Fibroblast of skin of scalp (primary cell): Measurements from ENCODE around the gene GMPS. TPM values are rescaled to one million over a fixed set of nuclear protein-coding genes. Genes with fewer than 3 reads are reported as not detected.
"Not testable (repeated sequence)": the region's sequence is repeated elsewhere in the genome, so short reads cannot be mapped to it uniquely, and the experiment has no call there.

Source experiments
- DNase-seq: peaks from one replicate; pipeline ENCODE4 v3.0.0-alpha.2; 2013
- polyA plus RNA-seq, 2 experiments: library from polyadenylated mRNA; unstranded; fragments of 120-200 nt; gene quantifications; one replicate each; pipeline ENCODE4 v1.2.1, GENCODE V29; 2013; ENCODE audit not compliant: insufficient read length in 2 of 2

GMPS gene
- 68.3 TPM for polyA plus RNA-seq (2013, experiment 1 of 2; ENCODE audit: insufficient read length)
- 72.9 TPM for polyA plus RNA-seq (2013, experiment 2 of 2; ENCODE audit: insufficient read length)

DNA sequence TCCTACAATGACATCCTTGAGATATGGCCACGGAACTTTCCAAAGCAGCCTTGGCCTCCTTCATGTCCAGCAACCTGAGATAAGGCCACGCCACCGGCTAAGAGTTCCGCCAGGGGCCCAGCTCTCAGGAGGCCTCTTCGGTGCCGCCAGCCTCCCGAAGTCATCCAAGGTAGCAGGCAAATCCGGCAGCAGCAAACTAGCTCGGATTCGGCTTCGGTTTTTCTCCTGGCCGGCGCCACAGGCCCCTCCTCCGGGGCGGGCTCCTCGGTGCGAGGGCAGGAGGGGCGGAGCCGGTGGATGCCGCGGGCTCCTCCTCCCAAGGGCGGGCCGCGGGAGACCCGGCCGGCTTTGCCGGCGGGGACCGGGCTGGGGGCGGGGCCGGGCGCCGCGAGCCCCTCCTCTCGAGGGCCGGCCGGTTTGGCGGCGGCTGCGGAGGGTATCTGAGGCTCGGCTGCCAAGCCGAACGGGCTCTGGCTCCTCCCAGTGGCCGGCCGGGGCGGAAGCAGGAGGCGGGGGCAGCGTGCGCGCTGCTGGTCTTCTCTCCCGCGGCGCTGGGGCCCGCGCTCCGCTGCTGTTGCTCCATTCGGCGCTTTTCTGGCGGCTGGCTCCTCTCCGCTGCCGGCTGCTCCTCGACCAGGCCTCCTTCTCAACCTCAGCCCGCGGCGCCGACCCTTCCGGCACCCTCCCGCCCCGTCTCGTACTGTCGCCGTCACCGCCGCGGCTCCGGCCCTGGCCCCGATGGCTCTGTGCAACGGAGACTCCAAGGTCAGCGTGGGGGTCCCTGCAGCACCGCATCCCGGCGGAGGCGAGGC lies at the start of gene GMPS:
GMPS (plus strand) TSS at position 518 of the 812 bp plus-strand sequence; CDS start at position 739, 221 bp downstream.
- peak; percentile 97 for DNase-seq

DNA sequence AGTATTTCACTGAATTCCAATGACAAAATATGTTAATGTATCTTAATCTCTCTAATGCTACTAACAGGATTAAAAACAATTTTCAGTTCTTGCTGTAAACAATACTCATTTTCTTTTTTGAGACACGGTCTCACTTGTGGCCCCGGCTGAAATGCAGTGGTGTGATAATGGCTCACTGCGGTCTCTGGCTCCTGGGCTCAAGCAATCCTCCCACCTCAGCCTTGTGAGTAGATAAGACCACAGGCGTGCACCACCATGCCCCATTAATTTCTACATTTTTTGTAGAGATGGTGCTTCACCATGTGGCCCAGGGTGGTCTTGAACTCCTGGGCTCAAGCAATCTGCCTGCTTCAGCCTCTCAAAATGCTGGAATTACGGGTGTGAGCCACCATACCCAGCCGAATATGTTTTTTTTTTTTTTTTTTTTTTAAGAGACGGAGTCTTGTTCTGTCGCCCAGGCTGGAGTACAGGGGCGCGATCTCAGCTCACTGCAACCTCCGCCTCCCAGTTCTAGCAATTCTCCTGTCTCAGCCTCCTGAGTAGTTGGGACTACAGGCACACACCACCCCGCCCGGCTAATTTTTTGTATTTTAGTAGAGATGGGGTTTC lies 41.9 kb upstream of the GMPS start:
- DNase-seq, result not testable (repeated sequence)

DNA sequence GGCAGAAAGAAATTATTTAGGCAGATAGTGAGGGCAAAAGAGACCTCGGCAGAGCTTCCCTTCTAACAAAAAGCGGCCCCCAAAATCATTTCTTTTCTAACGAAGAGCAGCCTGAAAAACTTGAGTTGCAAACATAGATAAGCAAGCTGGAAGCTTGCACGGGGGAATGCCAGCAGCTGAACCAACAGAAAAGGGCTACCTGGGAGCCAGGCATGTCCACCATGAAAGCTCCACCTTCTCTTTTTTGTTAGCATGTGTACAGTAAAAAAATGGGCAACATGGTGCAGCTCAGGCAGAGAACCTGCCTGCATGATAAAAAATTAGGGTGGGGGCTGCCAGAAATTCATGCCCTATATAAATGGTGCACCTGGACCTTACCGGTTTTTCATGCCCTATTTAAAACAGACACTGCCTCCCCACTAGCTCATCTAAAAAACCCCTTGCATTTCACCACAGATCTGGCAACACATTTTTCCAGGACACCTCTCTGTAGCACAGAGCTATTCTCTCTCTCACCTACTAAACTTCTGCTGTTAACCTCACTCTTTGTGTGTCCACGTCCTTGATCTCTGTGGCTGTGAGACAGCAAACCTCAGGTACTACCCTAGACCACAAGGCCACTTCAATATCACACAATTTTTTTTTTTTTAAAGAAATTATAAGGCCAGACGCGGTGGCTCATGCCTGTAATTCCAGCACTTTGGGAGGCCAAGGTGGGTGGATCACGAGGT lies 34.9 kb upstream of the GMPS start:
- no peak for DNase-seq

DNA sequence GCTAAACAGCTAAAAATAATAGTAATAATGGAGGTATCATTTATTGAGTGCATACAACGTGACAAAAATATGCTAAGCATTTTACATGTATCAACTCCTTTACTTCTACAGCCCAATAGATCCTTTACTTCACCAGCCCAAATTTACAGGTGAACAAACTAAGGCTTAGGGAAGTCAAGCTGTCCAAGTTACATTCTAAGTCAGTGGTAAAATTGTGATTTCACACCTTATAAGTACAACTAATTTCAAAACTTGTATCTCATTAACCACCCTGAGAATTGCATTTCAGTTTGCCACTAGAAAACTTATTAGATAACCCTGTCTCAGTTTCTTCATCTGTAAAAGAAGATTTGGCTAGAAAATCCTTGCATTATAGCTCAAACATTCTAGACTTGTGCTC lies 26.9 kb upstream of the GMPS start:
- DNase-seq, result no peak

DNA sequence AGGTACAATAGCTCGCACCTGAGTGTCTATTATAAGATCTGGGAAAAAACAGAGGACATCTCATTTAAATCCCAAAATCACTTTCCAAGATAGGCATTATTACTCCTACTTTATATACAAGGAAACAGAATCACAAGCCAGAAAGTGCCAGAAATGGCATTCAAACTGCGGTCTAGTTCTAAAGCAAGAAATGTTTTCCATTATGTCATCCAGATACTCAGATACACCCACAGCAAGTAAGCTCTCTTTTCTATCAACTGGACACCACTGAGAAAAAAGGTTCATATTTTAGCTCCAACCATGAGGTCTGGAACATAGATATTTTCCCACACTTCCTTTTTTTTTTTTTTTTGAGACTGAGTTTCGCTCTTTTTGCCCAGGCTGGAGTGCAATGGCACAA lies 24.3 kb upstream of the GMPS start:
- no peak for DNase-seq

DNA sequence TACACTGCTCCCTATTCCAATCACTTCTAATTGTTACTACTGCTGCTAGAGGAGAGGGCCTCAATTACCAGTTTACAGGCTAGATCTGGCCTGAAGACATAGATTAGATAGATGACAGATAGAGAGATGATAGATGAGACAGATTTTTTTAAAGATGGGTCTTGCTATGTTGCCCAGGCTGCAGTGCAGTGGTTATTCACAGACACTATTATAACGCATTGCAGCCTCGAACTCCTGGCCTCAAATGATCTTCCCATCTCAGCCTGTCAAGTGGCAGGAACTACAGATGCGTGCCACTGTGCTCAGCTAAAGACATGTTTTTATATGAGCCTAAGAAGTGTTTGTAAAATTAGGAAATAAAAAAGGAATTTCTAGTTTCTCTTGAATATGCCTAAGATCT lies 22.5 kb upstream of the GMPS start:
- no peak for DNase-seq

DNA sequence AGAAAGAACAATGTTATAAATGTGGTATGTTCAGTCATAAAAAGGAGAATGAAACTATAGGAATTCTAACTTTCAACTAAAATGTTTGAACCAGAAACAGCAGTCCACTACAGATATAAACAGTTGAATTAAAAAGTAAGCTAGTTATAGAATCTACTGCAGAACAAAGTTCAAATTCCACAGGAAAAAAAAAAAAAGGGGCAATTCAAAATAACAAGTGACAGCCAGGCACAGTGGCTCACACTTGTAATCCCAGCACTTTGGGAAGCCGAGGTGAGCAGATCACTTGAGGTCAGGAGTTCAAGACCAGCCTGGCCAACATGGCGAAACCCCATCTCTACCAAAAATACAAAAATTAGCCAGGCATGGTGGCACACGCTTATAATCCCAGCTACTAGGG lies 21.0 kb upstream of the GMPS start:
- not testable (repeated sequence) for DNase-seq

DNA sequence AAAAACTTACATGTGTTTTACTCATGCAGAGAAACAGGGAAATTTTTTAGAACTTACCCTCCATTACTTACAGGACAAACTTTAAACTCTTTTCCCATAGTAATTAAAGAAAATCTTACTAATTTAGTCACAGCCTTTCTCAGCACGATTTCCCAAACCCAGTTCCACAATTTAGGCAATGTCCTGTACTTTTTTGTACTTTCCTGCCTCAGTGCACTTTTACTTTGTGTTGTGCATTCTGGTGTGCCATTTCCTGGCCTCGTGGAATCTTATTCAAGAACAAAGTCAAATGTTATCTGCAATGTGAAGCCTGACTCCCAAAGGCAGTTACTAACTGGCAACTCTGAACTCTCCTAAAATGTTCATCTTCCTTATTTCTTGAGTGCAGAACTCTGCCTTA lies 18.1 kb upstream of the GMPS start:
- no peak for DNase-seq

DNA sequence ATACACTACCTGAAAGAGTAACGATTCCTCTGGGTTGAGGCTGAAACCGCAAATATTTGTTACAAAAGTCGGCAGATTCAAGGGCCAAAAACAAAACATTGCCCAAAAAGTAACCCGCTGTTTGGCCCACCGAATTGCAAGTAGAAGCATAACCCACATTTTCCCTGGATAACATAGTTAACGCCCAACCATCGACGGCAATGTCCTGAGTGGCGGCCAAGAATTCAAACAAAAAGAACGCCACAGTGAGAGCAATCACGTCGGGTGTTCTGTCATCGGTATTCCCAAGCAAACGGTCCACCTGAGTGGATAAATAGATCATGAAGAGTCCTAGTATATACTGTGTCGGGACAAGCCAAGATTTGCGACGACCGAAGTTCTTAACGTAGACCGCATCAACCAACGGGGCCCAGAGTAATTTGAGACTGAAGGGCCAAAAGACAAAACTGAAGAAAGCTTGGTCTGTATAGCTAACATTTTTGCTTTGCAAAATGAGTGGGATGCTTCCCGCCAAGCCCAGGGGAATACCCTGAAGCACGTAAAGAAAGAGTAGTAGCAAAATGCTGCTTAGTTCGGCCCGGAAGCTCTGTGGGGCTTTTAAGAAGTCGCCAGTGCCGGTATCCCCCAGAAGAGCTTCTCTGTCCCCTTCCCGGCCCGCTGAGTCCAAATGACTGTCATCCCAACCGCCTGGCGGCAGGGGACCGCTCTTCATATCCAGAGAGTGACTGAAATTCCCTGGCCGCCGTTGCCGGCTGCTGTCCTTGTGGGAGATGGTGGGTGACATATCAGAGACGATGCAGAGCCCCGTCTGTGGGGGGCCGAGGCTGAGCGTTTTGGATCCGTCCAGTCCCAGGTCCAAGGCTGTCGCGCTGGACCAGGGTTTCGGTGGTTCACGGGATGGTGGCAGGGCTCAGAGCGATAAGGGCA lies 17.0 kb upstream of the GMPS start:
- DNase-seq, result peak; percentile 11

DNA sequence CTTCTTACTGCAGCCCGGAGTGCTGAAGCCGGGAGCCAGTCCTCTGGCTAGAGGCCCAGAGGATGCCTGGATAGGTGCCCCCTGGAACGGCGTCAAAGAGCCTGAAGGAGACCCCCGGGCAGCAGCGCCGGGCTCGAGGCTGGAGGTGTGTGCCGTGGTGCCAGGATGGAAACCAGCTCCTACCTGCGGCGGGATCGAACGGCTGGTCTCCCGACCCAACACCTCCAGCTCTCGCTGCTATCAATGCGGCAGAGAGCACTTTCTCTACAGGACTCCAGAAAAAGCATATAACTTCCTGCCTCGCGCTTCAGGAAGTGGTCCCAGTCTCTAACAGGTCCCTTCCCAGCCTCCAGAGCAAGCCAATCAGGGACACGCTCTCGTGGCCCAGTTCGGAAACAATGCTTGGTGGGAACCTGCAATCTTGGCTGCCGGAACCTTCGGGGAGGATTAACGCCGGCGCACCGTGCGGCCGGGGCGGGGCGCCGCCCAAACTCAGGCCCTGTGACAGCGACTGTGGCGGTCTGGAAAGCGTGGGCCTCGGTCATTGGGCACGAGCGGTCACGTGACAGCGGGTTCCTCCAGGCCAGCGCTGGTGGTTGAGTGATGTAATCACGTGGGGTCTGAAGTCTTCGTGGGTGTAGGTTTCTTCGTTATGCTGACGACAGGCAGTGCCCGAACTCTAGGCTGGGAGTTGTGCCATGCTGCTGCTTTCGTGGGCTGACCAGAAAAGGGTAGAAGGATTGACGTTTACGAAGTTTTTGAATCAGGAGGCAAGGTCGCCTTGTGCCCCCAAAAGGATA lies 16.1 kb upstream of the GMPS start, which contains the start of gene SLC33A1:
SLC33A1 (minus strand) TSS at position 287 of the 800 bp plus-strand sequence. CDS start 430 bp downstream, outside the sequence.
- peak; percentile 100 for DNase-seq

DNA sequence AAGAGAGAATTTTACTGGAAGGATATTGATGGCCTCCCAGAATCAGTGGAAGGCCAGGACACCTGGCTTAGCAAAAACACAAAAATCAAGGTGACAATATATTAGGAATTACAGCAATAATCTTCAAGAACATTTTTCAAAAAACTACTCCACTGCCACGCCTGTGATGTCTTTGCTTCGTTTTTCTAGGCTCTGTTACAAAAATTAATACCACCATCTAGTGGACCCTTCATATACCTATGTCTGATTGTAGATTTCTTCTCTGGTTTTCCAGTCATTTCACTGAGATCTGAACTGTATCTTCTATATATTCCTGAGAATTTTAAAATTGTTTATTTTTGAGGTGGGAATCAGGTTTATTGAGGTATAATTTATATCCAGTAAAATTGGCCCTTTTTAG lies 10.6 kb upstream of the GMPS start:
- peak; percentile 15 for DNase-seq

DNA sequence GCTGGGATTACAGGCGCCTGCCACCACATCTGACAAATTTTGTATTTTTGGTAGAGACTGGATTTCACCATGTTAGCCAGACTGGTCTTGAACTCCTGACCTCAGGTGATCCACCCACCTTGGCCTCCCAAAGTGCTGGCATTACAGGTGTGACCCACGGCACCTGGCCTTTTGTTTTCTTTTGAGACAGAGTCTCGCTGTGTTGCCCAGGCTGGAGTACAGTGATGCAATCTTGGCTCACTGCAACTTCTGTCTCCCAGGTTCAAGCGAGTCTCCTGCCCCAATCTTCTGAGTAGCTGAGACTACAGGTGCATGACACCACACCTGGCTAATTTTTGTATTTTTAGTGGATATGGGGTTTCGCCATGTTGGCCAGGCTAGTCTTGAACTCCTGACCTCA lies 10.0 kb upstream of the GMPS start:
- not testable (repeated sequence) for DNase-seq

DNA sequence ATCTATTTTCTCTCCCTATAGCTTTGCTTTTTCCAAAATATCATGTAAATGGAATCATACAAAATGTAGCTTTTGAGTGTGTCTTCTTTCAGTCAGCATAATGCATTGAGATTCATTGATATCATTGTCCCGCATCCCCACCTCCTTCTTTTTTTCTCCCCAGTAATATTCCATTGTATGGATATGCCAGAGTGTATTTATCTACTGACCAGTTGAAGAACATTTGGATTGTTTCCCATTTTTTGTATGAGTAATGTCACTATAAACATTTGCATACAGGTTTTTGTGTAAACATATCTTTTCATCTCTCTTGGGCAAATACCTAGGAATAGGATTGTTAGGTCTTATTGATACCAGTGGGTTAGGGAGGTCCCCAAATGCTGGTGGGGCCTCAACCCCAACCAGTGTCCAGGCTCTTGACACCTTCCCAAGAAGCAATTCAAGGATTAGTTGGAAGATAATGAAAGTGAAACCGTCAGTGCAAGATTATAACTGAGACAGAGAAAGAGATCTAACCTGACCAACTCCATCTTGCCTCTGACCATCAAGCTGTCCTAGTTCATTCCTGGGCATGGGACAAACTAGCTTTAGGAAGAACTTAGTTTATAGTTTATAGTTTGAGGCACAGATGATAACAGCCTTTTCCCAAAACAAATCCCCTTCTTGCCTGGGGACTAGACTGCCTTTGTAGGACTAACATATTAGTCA lies 8.8 kb upstream of the GMPS start:
- DNase-seq, result no peak

DNA sequence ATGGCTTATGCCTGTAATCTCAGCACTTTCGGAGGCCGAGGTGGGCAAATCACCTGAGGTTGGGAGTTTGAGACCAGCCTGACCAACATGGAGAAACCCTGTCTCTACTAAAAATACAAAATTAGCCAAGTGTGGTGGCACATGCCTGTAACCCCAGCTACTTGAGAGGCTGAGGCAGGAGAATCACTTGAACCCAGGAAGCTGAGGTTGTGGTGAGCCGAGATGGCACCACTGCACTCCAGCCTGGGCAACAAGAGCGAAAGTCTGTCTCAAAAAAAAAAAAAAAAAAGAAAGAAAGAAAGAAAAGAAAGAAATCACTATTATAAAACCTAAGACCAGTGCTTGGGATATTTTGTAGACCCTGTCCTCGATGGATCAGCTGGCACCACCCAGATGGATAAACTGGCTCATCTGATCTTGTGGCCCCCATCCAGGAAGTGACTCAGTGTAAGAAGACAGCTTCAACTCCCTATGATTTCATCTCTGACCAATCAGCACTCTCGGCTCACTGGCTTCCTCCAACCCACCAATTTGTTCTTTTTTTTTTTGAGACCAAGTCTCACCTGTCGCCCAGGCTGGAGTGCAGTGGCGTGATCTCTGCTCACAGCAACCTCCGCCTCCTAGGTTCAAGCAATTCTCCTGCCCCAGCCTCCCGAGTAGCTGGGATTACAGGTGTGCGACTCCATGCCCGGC lies 8.0 kb upstream of the GMPS start:
- peak; percentile 71 for DNase-seq

DNA sequence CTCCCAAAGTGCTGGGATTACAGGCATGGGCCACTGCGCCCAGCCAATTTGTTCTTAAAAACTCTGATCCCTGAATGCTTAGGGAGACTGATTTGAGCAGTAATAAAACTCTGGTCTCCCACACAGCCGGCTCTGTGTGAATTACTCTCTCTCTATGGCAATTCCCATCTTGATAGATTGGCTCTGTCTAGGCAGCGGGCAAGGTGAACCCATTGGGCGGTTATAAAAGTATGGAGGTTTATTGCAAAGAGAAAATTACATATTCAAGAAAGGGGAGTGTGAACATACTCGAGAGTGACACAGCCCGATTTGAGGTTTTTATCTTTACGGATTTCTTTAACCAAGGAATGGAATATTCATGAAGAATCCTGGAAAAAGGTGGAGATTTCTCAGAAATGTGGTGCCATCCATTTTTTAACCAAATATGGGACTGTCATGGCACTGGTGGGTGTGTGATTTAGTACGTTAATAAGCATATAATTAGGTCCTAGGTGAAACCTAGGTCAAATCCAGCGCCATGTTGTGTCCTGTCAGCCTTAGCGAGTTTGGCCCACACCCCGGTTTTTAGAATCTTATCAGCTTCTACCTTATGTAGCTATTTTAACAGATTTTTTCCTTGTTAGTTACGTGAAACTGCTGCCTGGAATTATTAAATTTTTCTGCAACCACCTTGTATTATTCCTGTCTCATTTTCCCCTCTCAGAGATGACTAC lies 7.2 kb upstream of the GMPS start:
- DNase-seq, result no peak

DNA sequence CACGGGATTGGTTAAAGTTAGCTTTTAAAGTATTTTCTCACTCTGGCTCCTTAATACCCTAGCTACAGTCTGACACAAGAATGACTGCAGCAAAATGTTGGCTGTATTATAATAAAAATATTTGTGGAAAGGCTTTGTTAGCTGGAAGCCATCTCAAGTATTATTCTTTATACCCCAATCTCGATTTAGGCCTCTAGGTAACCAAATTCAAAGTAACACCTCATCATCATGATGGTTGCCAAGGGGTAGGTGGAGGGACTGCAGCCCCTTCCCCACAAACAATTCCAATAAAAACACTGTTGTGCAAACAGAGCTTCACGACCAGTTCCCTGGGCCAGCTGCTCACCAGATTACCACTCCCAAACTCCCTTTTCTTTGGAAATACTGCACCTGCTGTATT lies 759 bp upstream of the GMPS start:
- DNase-seq, result no peak

DNA sequence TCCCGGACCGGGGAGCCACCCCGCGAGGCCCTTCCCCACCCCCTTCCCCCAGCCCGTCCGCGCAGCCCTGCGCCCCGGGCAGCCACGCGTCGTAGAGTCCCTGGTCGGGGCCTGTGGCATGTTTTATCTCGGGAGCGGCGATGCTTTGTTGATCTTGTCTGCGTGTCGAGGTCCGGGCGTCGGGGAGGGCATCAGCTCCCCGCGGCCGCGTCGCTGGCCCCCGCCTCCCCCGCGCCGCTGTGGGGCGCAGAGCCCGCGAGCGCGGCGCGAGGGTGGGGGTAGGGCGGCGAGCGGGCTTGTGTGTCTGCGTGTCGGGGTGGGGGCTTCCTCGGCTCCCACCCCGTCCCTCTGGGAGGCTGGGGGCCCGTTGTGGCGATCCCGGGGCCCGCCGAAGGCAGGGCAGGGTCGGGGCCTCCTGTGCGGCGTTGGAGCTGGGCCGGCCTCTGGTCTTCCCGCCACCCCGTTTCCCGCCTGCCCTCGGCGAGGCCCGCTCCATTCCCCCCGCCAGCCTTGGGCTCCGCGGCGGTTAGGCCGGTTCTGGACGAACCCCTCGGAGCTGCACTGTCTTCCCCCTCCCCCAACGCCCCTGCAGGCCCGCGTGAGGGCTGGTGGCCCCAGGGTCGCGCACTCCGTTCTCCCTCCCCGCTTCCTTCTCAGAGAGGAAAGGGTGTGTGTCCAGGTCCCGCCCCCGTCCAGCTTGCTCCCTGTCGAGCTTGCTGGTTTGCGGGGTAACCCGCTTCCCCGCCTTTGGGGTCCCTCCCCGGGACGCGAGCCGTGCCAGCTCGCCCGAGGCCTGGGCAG lies 695 bp downstream of the GMPS start:
- DNase-seq, result peak; percentile 15

DNA sequence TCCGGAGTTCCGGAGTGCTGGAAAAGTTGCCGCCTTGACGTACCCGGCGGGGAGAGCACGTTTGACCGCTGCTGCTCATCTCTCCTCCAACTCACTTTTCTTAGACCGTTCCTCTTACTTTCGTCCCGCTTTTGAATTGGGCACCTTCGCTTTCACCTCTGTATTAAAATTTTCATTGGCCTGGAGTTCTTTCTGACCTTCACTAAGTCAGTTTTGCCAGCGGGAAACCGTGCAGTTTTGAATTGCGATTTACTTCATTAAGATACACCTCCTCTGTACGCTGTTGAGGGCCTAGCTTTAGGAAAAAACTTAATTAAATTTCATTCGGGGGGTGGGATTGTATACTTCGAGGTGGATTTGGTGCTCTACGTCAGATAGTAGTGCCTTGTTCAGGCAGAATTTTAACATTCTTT lies 1.3 kb downstream of the GMPS start:
- no peak for DNase-seq
